Keratinocyte (primary cell): ENCODE measurements around the gene GLDN. TPM values are rescaled to one million over a fixed set of nuclear protein-coding genes. Genes with fewer than 3 reads are reported as not detected.

Experiments used
- DNase-seq: peaks from one replicate; pipeline ENCODE4 v3.0.0-alpha.2; 2011; ENCODE audit warnings: low read depth, missing footprints, low spot score
- FAIRE-seq: peaks from 2 replicates; lab custom pipeline; 2011; peaks lifted over from hg19 to GRCh38; lab: Jason Lieb, UNC
- H2AFZ ChIP-seq: 2 replicates; pipeline ENCODE4 v1.6.0; 2012; ENCODE audit warnings: low read length, control low read depth, inconsistent platforms; ENCODE audit not compliant: control insufficient read depth
- H3K27ac ChIP-seq: 2 replicates; pipeline ENCODE4 v1.5.1; 2011; ENCODE audit warnings: low read length; ENCODE audit not compliant: control insufficient read depth, insufficient read depth
- H3K27me3 ChIP-seq: 3 replicates; pipeline ENCODE4 v1.6.0; 2011; ENCODE audit warnings: low read length; ENCODE audit not compliant: control insufficient read depth, insufficient read depth; ENCODE audit errors: extremely low read depth
- H3K36me3 ChIP-seq, 2 experiments: 2 replicates in 1 of 2; 3 replicates in 1 of 2; pipeline ENCODE4 v1.5.1; 2011; ENCODE audit warnings: low read length in 2 of 2, mild to moderate bottlenecking in 1 of 2; ENCODE audit not compliant: control insufficient read depth in 2 of 2, insufficient read depth in 2 of 2; ENCODE audit errors: extremely low read depth in 1 of 2
- H3K4me1 ChIP-seq: 3 replicates; pipeline ENCODE4 v1.5.1; 2011; ENCODE audit warnings: low read length; ENCODE audit not compliant: control insufficient read depth, insufficient read depth; ENCODE audit errors: extremely low read depth
- H3K4me2 ChIP-seq: 3 replicates; pipeline ENCODE4 v1.6.0; 2011; ENCODE audit warnings: low read depth, low read length; ENCODE audit not compliant: control insufficient read depth, insufficient read depth; ENCODE audit errors: extremely low read depth
- H3K4me3 ChIP-seq, 3 experiments: fragments of 200-600 bp in 1 of 3; sonication (generic) in 1 of 3; 2 replicates in 2 of 3; 3 replicates in 1 of 3; pipeline ENCODE4 v1.5.1; 2011 to 2016; ENCODE audit warnings: low read length in 3 of 3, mild to moderate bottlenecking in 3 of 3, control low read depth in 2 of 3, inconsistent platforms in 1 of 3, low read depth in 1 of 3, mixed read lengths in 1 of 3, mixed run types in 1 of 3, moderate library complexity in 1 of 3; ENCODE audit not compliant: control insufficient read depth in 2 of 3, insufficient read depth in 2 of 3; ENCODE audit errors: extremely low read depth in 1 of 3
- H3K79me2 ChIP-seq: 2 replicates; pipeline ENCODE4 v1.6.0; 2012; ENCODE audit warnings: low read length; ENCODE audit not compliant: control insufficient read depth, insufficient read depth
- H3K9ac ChIP-seq: 3 replicates; pipeline ENCODE4 v1.6.0; 2011; ENCODE audit warnings: low read length; ENCODE audit not compliant: control insufficient read depth, insufficient read depth; ENCODE audit errors: extremely low read depth
- H3K9me1 ChIP-seq: 3 replicates; pipeline ENCODE4 v1.6.0; 2011; ENCODE audit warnings: low read length; ENCODE audit not compliant: control insufficient read depth, insufficient read depth; ENCODE audit errors: extremely low read depth
- H3K9me3 ChIP-seq: 2 replicates; pipeline ENCODE4 v1.5.1; 2012; ENCODE audit warnings: low read depth, low read length; ENCODE audit not compliant: control insufficient read depth
- H4K20me1 ChIP-seq: 3 replicates; pipeline ENCODE4 v1.6.0; 2011; ENCODE audit warnings: low read length; ENCODE audit not compliant: control insufficient read depth, insufficient read depth; ENCODE audit errors: extremely low read depth
- EZH2 ChIP-seq: IDR thresholded peaks from one replicate; pipeline ENCODE4 v1.6.1; 2012; ENCODE audit warnings: inconsistent platforms, mild to moderate bottlenecking, low read length, moderate library complexity
- dilution Hi-C: fragments of 300-500 bp; cut with MboI; formaldehyde crosslinking; loops from one replicate; pipeline ENCODE4 v1.7.0; 2020; ENCODE audit warnings: low sequenced_read_pairs; ENCODE audit not compliant: extremely low pct_ligation_motif_present
- polyA plus RNA-seq, 5 experiments: library from polyadenylated mRNA; depleted of rRNA in 3 of 5; stranded (reverse) in 3 of 5; stranded (forward) in 1 of 5; unstranded in 1 of 5; fragments of >200 nt; gene quantifications; 1 replicate in 1 of 5; 2 replicates in 3 of 5; 3 replicates in 1 of 5; pipeline versions ENCODE4 v1.2.1 to v1.2.3, GENCODE V29; 2011 to 2012; ENCODE audit warnings: missing spikeins in 2 of 5, low read depth in 1 of 5, low replicate concordance in 1 of 5
- TF ChIP-seq, protein P1 (sequence below), 3 experiments: IDR thresholded peaks in 1 of 3; conservative IDR thresholded peaks in 1 of 3; optimal IDR thresholded peaks in 1 of 3; 2 replicates in 2 of 3; 3 replicates in 1 of 3; pipeline versions ENCODE3 to v1.5.1; 2011; ENCODE audit warnings: low read length in 3 of 3, mild to moderate bottlenecking in 3 of 3, moderate library complexity in 2 of 3, control low read depth in 1 of 3, inconsistent platforms in 1 of 3; ENCODE audit not compliant: insufficient read depth in 2 of 3; ENCODE audit errors: extremely low read depth in 1 of 3

GLDN gene
- polyA plus RNA-seq, 1 donor (not counting 4 experiments of a cell fraction or from before 2014, with no cell fraction given): 0.09 TPM

DNA sequence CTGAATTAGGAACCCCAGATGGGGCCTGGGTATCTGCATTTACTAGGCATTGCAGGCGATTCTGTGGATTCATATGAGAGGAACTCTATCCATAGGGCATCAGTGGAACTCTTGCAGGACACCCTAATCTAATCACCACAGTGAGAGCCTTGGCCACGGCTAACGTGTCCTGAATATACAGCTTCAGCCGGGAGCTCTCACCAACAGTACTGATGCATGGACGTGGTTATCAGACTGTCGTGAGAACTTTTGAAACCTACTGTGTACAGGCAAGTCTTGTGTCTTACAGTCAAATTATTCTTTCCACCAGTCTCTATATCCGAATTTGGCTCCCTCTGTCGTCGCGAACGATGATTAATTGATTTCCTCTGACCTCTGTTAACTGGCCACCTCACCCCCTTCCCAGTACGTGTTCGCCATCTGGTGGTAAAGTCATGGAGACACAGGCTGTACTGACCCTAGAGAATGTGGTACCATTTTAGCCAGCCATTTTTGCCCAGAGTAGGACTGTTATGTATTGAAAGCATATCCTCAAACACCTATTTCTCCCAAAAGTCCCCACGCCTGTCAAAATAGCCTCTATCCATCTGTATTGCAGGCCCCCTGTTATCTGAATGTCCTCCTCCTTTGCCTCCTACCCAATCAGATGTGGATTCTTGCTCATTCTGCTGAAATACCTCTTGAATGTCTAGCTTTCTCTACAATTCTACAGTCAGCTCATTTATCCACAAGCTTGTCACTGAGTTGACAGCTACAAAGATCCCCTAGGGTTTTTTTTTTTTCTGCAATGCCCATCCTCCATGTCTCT is 39.7 kb downstream of the GLDN start:
- Histone ChIP-seq H3K36me3 (no peaks in the 10 kb centered on the region), H3K27me3 (no peaks in the 10 kb centered on the region), H3K4me2 (no peak overlapping the region), H3K4me3 (no peak overlapping the region), H3K79me2 (no peaks in the 10 kb centered on the region), H3K27ac (no peak overlapping the region), H4K20me1 (no peaks in the 10 kb centered on the region), H2AFZ (no peak overlapping the region), H3K9ac (no peak overlapping the region), H3K9me1 (no peaks in the 10 kb centered on the region), H3K9me3 (no peaks in the 10 kb centered on the region), H3K4me1 (no peaks in the 10 kb centered on the region)
- DNase-seq (peak; percentile 25), FAIRE-seq (peak; percentile 87)
- dilution Hi-C loops: no loop called here
- TF ChIP-seq, protein P1, sequence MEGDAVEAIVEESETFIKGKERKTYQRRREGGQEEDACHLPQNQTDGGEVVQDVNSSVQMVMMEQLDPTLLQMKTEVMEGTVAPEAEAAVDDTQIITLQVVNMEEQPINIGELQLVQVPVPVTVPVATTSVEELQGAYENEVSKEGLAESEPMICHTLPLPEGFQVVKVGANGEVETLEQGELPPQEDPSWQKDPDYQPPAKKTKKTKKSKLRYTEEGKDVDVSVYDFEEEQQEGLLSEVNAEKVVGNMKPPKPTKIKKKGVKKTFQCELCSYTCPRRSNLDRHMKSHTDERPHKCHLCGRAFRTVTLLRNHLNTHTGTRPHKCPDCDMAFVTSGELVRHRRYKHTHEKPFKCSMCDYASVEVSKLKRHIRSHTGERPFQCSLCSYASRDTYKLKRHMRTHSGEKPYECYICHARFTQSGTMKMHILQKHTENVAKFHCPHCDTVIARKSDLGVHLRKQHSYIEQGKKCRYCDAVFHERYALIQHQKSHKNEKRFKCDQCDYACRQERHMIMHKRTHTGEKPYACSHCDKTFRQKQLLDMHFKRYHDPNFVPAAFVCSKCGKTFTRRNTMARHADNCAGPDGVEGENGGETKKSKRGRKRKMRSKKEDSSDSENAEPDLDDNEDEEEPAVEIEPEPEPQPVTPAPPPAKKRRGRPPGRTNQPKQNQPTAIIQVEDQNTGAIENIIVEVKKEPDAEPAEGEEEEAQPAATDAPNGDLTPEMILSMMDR (optimal IDR thresholded peaks at IDR 0.05 in 1 of 3, IDR thresholded peaks at IDR 0.05 in 1 of 3, conservative IDR thresholded peaks at IDR 0.05 in 1 of 3; ENCODE audit: extremely low read depth in 1 of 3, insufficient read depth in 2 of 3, low read length in 3 of 3): peak; percentile 79 to 97 (median 97)
- TF ChIP-seq EZH2: no peak

DNA sequence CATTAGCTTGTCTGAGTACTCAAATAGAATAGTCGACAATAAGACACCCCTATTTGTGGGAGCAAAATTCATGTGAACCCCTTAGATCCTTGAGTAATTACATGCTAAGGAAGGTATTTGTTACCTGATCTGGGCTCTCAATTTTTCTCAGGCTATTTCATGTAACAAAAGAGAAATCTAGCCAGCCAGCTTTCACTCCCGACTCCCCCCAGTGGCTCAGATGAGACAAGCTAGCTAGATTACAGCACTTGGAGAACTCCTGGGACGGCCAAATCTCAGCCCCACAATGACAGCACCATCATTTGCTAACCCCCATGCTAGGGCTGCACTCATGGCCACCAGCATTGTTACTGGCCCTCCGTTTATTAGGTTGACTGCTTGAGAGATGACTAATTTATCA is 41.3 kb downstream of the GLDN start:
- no peaks in the 10 kb centered on the region for H3K9me3 ChIP-seq
- no peaks in the 10 kb centered on the region for H3K27me3 ChIP-seq
- no peak overlapping the region for H3K4me3 ChIP-seq
- DNase-seq (no peak), FAIRE-seq (no peak)
- no peaks in the 10 kb centered on the region for H3K4me1 ChIP-seq
- no peaks in the 10 kb centered on the region for H3K79me2 ChIP-seq
- dilution Hi-C loops: no loop called here
- no peak overlapping the region for H2AFZ ChIP-seq
- no peaks in the 10 kb centered on the region for H3K36me3 ChIP-seq
- no peaks in the 10 kb centered on the region for H3K9me1 ChIP-seq
- no peak overlapping the region for H3K27ac ChIP-seq
- no peak overlapping the region for H3K9ac ChIP-seq
- H3K4me2 ChIP-seq: no peak overlapping the region
- no peaks in the 10 kb centered on the region for H4K20me1 ChIP-seq
- TF ChIP-seq, protein P1 (optimal IDR thresholded peaks at IDR 0.05 in 1 of 3, IDR thresholded peaks at IDR 0.05 in 1 of 3, conservative IDR thresholded peaks at IDR 0.05 in 1 of 3; ENCODE audit: extremely low read depth in 1 of 3, insufficient read depth in 2 of 3, low read length in 3 of 3): peak; percentile 42 to 63 (median 56)
- TF ChIP-seq EZH2: no peak
